Activated CD4-positive, alpha-beta T cell treated with anti-CD3 and anti-CD28 coated beads for 36 hours (primary cell): ENCODE measurements around the gene KCNMA1. TPM values are rescaled to one million over a fixed set of nuclear protein-coding genes. Genes with fewer than 3 reads are reported as not detected.

ENCODE experiments used
- ATAC-seq: fragments of 200-7000 bp; cut with Tn5 transposase; one replicate; pipeline ENCODE4 v1.10.0; 2021; ENCODE audit warnings: mild to moderate bottlenecking, moderate library complexity
- CTCF ChIA-PET: fragments of 350-600 bp; sonication (Branson Sonifier 250); formaldehyde crosslinking; loops from one replicate; lab custom pipeline; 2021; ENCODE audit warnings: antibody characterized with exemption; lab: Charles Lee
- POLR2A ChIA-PET: fragments of 350-600 bp; sonication (Branson Sonifier 250); formaldehyde crosslinking; loops from one replicate; lab custom pipeline; 2021; ENCODE audit warnings: antibody characterized with exemption, inconsistent platforms; lab: Charles Lee
- DNase-seq: peaks from one replicate; pipeline ENCODE4 v3.0.0-alpha.2; 2020
- H3K27ac Mint-ChIP-seq: one replicate; pipeline ENCODE4 v1.8.0; 2021; ENCODE audit warnings: mixed read lengths
- H3K27me3 Mint-ChIP-seq: one replicate; pipeline ENCODE4 v1.8.0; 2021; ENCODE audit warnings: mixed read lengths
- H3K36me3 Mint-ChIP-seq: one replicate; pipeline ENCODE4 v1.8.0; 2021; ENCODE audit warnings: low read depth, mixed read lengths
- H3K4me1 Mint-ChIP-seq: one replicate; pipeline ENCODE4 v1.8.0; 2021; ENCODE audit warnings: mixed read lengths
- H3K4me3 Mint-ChIP-seq: one replicate; pipeline ENCODE4 v1.8.0; 2021; ENCODE audit warnings: mild to moderate bottlenecking, moderate library complexity, mixed read lengths
- H3K9me3 Mint-ChIP-seq: one replicate; pipeline ENCODE4 v1.8.0; 2021; ENCODE audit warnings: low read depth, mixed read lengths
- intact Hi-C, 2 experiments: fragments of 100-400 bp; cut with DNase I in 1 of 2; cut with micrococcal nuclease in 1 of 2; formaldehyde crosslinking; loops; one replicate each; pipeline versions ENCODE4 v1.14.2 to v1.15.1; 2022 to 2024; cut with DNase I, micrococcal nuclease
- total RNA-seq, 2 experiments: library from RNA; stranded (reverse); gene quantifications; one replicate each; pipeline ENCODE4 v1.2.3, GENCODE V29; 2021

The KCNMA1 gene
- total RNA-seq, 2 experiments from 2014 or later, result 0.18 TPM; not detected in 1

DNA sequence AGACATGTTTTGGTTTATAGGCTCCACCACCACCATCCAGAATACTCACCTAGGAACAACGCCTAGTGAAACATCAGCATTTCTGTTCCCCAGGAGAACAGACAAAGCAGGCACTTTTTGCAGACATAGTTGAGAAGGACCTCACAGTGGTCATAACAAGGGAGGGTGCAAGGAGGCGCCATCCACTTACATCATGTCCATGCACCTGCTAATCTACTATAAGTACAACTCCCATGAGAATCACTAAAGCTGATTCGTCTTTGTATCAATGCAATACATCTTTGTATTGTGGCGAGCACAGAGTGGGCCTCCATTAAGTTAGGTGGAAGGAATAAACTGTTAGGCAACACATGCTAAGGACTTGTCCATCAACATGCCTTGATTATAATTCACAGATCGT lies 207.1 kb downstream of the KCNMA1 start:
- Mint-ChIP-seq H3K36me3 (no peaks in the 10 kb centered on the region), H3K9me3 (no peaks in the 10 kb centered on the region), H3K4me1 (no peaks in the 10 kb centered on the region), H3K27me3 (peaks cover 5% of the 10 kb centered on the region), H3K27ac (no peak overlapping the region), H3K4me3 (no peak overlapping the region)
- intact Hi-C loops, result no loop called here
- ChIA-PET CTCF (no interaction called here), POLR2A (no interaction called here)
- DNase-seq (no peak), ATAC-seq (no peak)

- intact Hi-C loops, result no loop called here
- Mint-ChIP-seq H3K27ac (no peak overlapping the region), H3K4me3 (no peak overlapping the region), H3K27me3 (peaks cover 5% of the 10 kb centered on the region), H3K9me3 (no peaks in the 10 kb centered on the region), H3K4me1 (no peaks in the 10 kb centered on the region), H3K36me3 (no peaks in the 10 kb centered on the region)
- ATAC-seq (no peak), DNase-seq (no peak)
- POLR2A ChIA-PET, result no interaction called here
- CTCF ChIA-PET, result interaction anchor here (0.7 kb wide), 1 partner anchor 1021 kb away, joined by 3 read pairs; no protein-coding TSS in a partner anchor
Observed at GRCh38 chr10:77428691-77429395, 208.8 kb downstream of the KCNMA1 start.

DNA sequence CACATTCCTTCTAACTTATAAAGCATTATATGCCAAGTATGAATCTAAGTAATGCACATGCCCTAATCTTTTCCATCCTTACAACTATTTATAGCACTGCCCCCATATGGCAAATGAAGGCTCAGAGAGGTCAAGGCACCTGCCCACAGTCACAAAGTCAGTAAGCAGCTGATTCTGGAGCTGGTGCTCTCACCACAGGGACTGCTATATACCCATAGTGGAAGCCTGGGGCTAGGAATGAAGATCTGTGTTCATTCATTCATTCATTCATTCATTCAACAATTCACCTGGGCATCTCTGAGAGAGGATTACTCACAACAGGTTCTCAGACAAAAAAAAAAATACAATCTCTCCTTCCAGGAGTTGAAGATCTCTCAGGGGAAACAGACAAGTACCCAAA lies 213.4 kb downstream of the KCNMA1 start:
- Mint-ChIP-seq H3K4me1 (no peaks in the 10 kb centered on the region), H3K4me3 (no peak overlapping the region), H3K36me3 (no peaks in the 10 kb centered on the region), H3K9me3 (no peaks in the 10 kb centered on the region), H3K27me3 (peaks cover 3% of the 10 kb centered on the region), H3K27ac (no peak overlapping the region)
- POLR2A ChIA-PET, result no interaction called here
- no peak for DNase-seq
- no peak for ATAC-seq
- CTCF ChIA-PET, result interaction anchor here (0.6 kb wide), 1 partner anchor 245 kb away, joined by 6 read pairs; no protein-coding TSS in a partner anchor
- intact Hi-C loops, result no loop called here

GRCh38 chr10:77422491-77423338 lies 214.9 kb downstream of the KCNMA1 start:
- ChIA-PET CTCF (no interaction called here), POLR2A (no interaction called here)
- DNase-seq (no peak), ATAC-seq (no peak)
- Mint-ChIP-seq H3K9me3 (no peaks in the 10 kb centered on the region), H3K4me3 (no peak overlapping the region), H3K36me3 (no peaks in the 10 kb centered on the region), H3K27ac (no peak overlapping the region), H3K27me3 (no peaks in the 10 kb centered on the region), H3K4me1 (no peaks in the 10 kb centered on the region)
- intact Hi-C loops, result no loop called here

DNA sequence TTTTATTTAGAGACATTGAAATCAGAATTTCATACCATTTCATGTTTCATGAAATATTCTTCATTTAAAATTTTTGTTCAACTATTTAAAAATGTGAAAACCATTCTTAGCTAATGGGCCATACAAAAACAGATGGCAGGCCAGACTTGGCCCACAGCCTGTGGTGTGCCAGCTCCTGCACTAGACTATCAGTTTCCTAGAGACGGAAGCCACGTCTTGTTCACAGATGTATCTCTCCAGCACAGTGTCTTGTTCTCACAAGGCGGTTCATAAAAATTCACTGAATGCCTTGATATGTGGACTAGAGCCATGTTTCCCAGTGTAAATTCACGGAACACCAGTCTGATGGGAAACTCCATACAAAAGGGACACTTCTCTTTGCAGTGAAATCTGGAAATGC lies 216.0 kb downstream of the KCNMA1 start:
- no peak for ATAC-seq
- no peak overlapping the region for H3K4me3 Mint-ChIP-seq
- no peak overlapping the region for H3K27ac Mint-ChIP-seq
- CTCF ChIA-PET, result no interaction called here
- H3K36me3 Mint-ChIP-seq, result no peaks in the 10 kb centered on the region
- no peaks in the 10 kb centered on the region for H3K9me3 Mint-ChIP-seq
- no peaks in the 10 kb centered on the region for H3K4me1 Mint-ChIP-seq
- no peaks in the 10 kb centered on the region for H3K27me3 Mint-ChIP-seq
- DNase-seq, result no peak
- POLR2A ChIA-PET, result no interaction called here
- intact Hi-C loops, result no loop called here

GRCh38 chr10:77420947-77421523 lies 216.6 kb downstream of the KCNMA1 start:
- H3K9me3 Mint-ChIP-seq, result no peaks in the 10 kb centered on the region
- ChIA-PET POLR2A (no interaction called here), CTCF (no interaction called here)
- H3K36me3 Mint-ChIP-seq, result no peaks in the 10 kb centered on the region
- no peak for ATAC-seq
- H3K27ac Mint-ChIP-seq, result no peak overlapping the region
- H3K4me3 Mint-ChIP-seq, result no peak overlapping the region
- intact Hi-C loops, result no loop called here
- H3K27me3 Mint-ChIP-seq, result no peaks in the 10 kb centered on the region
- no peak for DNase-seq
- H3K4me1 Mint-ChIP-seq, result no peaks in the 10 kb centered on the region

GRCh38 chr10:77419979-77420378 lies 217.6 kb downstream of the KCNMA1 start:
- Mint-ChIP-seq H3K27me3 (no peaks in the 10 kb centered on the region), H3K9me3 (no peaks in the 10 kb centered on the region), H3K4me1 (no peaks in the 10 kb centered on the region), H3K4me3 (no peak overlapping the region), H3K27ac (no peak overlapping the region), H3K36me3 (no peaks in the 10 kb centered on the region)
- DNase-seq, result no peak
- ChIA-PET CTCF (no interaction called here), POLR2A (no interaction called here)
- intact Hi-C loops, result no loop called here
- ATAC-seq, result no peak

DNA sequence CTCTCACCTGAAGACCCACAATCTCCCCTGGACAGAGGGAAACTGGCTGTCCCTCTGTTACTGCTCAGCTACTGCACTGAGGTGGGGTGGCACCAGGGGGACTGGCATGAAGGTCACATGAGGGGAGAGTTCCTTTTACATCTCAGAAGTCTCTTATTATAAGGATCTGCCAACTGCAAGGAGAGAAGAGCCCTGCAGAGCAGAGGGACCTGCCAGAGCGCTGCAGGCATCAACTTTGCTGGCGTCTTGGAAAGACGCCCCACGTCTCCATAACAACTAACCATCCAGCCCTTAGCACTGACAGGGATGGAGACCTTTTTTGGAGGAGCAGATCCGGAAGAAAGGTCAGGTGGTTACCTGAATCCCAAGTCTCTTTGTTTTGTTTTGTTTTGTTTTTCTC lies 218.6 kb downstream of the KCNMA1 start:
- ChIA-PET POLR2A (no interaction called here), CTCF (no interaction called here)
- H3K27me3 Mint-ChIP-seq, result no peaks in the 10 kb centered on the region
- no peak overlapping the region for H3K4me3 Mint-ChIP-seq
- no peaks in the 10 kb centered on the region for H3K9me3 Mint-ChIP-seq
- no peak for ATAC-seq
- no peak overlapping the region for H3K27ac Mint-ChIP-seq
- intact Hi-C loops, result no loop called here
- no peaks in the 10 kb centered on the region for H3K36me3 Mint-ChIP-seq
- H3K4me1 Mint-ChIP-seq, result no peaks in the 10 kb centered on the region
- no peak for DNase-seq

- H3K9me3 Mint-ChIP-seq, result no peaks in the 10 kb centered on the region
- H3K4me3 Mint-ChIP-seq, result no peak overlapping the region
- POLR2A ChIA-PET, result no interaction called here
- H3K27ac Mint-ChIP-seq, result no peak overlapping the region
- no peak for DNase-seq
- intact Hi-C loops, result no loop called here
- no peaks in the 10 kb centered on the region for H3K36me3 Mint-ChIP-seq
- no peaks in the 10 kb centered on the region for H3K4me1 Mint-ChIP-seq
- H3K27me3 Mint-ChIP-seq, result no peaks in the 10 kb centered on the region
- ATAC-seq, result no peak
- CTCF ChIA-PET, result interaction anchor here (0.7 kb wide), 1 partner anchor 77 kb away, joined by 3 read pairs; no protein-coding TSS in a partner anchor
Observed at GRCh38 chr10:77417806-77418640, 219.6 kb downstream of the KCNMA1 start.

GRCh38 chr10:77417359-77417758 lies 220.2 kb downstream of the KCNMA1 start:
- Mint-ChIP-seq H3K27me3 (no peaks in the 10 kb centered on the region), H3K4me1 (no peaks in the 10 kb centered on the region), H3K9me3 (no peaks in the 10 kb centered on the region), H3K27ac (no peak overlapping the region), H3K36me3 (no peaks in the 10 kb centered on the region), H3K4me3 (no peak overlapping the region)
- ChIA-PET POLR2A (no interaction called here), CTCF (no interaction called here)
- ATAC-seq, result no peak
- intact Hi-C loops, result no loop called here
- no peak for DNase-seq
